GM12874 (cell line): ENCODE results near the gene OR13F1.

Experiments
- TF ChIP-seq, protein P1 (sequence below): IDR thresholded peaks from 2 replicates; pipeline ENCODE4 v1.5.1; 2011; ENCODE audit warnings: low read depth, mild to moderate bottlenecking, control low read depth, low read length, moderate library complexity; ENCODE audit not compliant: insufficient read depth

The OR13F1 gene

DNA sequence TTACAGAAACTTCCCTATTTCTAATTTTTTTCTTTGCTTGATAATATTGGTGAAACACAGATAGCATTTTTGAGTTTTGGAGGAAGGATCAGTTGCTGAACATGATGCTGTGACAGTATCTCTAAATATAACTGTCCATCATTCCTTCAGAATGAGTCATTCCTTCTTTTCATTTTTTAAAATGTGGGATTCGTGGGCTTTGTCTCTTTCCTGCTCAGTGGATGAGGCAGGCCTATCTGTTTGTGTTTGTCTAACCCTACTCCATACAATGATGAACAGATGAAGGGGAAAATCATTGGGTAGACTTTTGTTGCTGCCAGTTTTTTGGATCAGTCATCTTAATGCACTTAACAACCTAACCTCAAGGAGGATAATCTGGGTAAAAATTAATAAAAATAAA lies 49.2 kb downstream of the OR13F1 start:
- TF ChIP-seq, protein P1, sequence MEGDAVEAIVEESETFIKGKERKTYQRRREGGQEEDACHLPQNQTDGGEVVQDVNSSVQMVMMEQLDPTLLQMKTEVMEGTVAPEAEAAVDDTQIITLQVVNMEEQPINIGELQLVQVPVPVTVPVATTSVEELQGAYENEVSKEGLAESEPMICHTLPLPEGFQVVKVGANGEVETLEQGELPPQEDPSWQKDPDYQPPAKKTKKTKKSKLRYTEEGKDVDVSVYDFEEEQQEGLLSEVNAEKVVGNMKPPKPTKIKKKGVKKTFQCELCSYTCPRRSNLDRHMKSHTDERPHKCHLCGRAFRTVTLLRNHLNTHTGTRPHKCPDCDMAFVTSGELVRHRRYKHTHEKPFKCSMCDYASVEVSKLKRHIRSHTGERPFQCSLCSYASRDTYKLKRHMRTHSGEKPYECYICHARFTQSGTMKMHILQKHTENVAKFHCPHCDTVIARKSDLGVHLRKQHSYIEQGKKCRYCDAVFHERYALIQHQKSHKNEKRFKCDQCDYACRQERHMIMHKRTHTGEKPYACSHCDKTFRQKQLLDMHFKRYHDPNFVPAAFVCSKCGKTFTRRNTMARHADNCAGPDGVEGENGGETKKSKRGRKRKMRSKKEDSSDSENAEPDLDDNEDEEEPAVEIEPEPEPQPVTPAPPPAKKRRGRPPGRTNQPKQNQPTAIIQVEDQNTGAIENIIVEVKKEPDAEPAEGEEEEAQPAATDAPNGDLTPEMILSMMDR = no peak
